Uterine smooth muscle cell (primary cell): Measurements from ENCODE around the gene NFE2. TPM values are rescaled to one million over a fixed set of nuclear protein-coding genes. Genes with fewer than 3 reads are reported as not detected.

Source experiments
- total RNA-seq: library from RNA; depleted of rRNA; stranded (reverse); fragments of >200 nt; gene quantifications from 2 replicates; pipeline ENCODE4 v1.2.3, GENCODE V29; 2014

The NFE2 gene
- total RNA-seq = not detected in 2 replicates

DNA sequence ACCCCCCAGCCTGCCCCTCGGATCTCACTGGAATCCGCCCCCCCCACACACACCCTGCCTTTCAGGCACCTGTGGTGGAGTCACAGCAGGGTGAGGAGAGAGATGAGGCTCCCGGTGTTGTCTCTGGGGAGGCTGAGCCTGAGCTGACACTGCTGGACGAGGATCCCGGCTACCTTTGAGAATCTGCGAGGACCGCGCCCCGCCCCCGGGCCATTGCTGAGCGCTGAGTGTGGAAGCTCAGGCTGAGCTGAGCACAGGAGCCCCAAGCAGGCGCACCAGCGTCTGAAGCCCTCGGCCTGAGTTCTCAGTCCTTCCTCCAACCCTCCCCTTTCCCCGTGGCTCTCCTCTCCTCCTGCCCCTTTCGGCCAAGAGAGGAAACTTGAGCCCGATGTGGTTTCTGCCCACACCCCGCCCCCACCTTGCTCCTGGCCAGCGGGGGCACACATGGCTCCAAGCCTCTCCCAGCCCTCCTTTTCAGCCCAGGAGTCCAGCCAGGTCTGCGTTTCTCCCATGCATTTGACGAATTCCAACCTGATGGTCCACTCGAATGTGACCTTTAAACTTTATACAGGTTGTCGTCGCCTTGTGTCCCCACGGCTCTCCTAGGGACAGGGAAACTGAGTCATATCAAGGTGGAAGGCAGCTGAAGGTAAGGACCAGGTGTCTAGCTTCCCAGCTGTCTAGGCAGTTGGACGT lies at the start of gene NFE2:
TSS of gene NFE2 (minus strand) at position 284 of the 696 bp plus-strand sequence. CDS start 5,767 bp downstream, outside the sequence.

DNA sequence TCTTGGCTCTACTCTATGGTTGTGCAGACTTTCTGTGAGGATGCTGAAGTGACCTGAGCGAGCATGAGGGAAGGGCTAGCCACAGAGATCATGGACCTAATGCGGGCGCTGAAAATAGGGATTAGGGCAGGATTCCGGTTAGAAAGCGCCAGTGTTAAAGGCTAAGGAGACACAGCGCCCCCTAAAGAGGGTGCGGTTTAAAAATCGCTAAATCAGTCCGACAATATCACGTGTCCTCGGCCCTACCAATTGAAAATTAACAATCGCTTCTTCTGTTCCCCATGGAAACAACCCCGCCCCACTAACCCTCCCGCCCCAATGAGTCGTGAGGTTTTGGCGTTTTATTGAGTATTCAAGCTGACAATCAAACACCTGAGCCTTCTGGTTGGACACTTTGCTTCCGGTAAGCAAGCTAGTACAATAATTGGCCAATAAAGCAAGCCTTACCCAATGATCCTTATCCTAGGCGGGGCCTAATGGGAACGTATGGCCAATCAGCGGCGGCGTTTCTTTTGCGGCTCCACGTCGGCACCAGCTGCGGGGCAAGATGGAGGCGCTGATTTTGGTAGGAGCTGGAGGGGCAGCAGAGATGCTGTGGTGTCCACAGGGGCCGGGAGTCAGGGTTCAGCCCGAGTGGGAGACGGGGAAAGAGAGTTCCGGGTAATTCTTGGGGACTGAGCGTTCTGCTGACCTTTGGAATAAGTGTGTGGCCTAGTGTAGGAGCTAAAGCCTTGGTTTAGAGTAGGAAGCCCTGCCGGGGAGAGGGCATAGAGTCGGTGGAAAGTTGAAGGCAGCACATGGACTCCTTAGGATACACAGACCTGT lies 24.0 kb upstream of the NFE2 start, which contains the start of gene COPZ1:
TSS of gene COPZ1 (plus strand) at position 515 of the 825 bp plus-strand sequence. CDS start at position 548, 33 bp downstream.

DNA sequence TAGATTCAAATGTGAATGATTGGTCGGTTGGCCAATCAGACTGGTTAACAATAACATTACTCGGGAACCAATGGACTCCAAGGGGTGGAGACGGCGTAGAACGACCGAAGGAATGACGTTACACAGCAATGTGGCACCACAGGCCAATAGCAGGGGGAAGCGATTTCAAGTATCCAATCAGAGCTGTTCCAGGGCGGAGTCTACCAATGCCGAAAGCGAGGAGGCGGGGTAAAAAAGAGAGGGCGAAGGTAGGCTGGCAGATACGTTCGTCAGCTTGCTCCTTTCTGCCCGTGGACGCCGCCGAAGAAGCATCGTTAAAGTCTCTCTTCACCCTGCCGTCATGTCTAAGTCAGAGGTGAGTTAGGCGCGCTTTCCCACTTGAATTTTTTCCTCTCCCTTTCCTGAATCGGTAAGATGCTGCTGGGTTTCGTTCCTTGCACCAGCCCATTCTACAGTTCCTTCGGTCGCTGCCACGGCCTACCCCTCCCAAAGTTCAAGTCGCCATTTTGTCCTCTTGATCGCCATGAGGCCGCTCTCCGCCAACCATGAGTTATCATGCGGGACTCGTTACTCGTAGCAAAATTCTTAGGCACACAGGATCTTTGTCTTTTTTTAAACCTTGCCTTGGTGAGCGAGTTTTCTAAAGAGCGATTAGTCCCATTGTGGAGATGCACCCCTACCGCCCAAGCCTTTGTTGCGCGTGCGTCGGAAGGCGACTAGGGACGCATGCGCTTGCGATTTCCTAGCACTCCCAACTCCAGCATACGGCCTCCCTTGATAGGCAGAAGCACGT lies 20.2 kb downstream of the NFE2 start, which contains the start of gene HNRNPA1:
TSS of gene HNRNPA1 (plus strand) at position 259 of the 793 bp plus-strand sequence. CDS start at position 341, 82 bp downstream.

DNA sequence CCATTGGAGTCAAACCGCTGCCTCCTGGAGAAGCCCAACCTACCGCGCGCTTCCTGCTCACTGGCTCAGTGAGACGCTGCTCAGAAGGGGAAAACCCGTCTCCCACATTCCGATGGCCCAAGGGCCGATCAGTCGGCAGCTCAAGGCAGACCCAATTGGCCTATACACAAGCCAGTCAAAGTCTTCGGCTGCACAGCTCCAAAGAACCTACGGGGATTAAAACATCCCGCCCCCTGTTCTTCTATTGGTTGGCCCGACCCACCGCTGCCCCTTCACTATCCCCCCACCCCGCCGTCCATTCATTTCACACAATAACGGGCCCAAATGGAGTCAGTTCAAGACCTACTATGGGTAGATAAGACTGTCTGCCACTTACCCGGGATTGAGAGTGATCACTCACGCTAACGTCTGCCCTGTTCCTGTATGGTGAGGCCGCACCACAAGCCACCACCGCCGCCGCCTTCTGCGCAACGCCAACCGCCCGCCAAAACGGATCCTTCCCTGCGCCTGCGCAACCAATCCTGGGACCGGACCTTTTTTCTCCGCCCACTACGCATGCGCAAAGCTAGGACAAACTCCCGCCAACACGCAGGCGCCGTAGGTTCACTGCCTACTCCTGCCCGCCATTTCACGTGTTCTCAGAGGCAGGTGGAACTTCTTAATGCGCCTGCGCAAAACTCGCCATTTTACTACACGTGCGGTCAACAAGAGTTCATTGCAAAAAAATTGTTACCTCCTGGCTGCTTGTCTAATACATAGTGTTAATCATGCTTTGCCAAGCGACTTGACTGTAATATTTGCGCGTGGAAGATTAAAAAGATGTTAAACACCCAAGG lies 21.0 kb downstream of the NFE2 start, which contains the start of gene CBX5:
TSS of gene CBX5 (minus strand) at position 491 of the 836 bp plus-strand sequence. CDS start 22,472 bp downstream, outside the sequence.

Other genes starting within 250 kb of the NFE2 start
- gene HOXC4, start 247.2 kb downstream of the NFE2 start, total RNA-seq = not detected in 2 replicates
- gene SMUG1, start 112.0 kb downstream of the NFE2 start, total RNA-seq = 26.2 and 32.2 TPM in 2 replicates
- 32.5 and 51.1 TPM in 2 replicates for gene CBX5, start 20.9 kb downstream of the NFE2 start, total RNA-seq
- 453 and 704 TPM in 2 replicates for gene HNRNPA1, start 20.3 kb downstream of the NFE2 start, total RNA-seq
- gene COPZ1, start 24.1 kb upstream of the NFE2 start, total RNA-seq = 145 and 180 TPM in 2 replicates
- not detected in 2 replicates for gene GPR84, start 63.5 kb upstream of the NFE2 start, total RNA-seq
- gene ZNF385A, start 83.7 kb upstream of the NFE2 start, total RNA-seq = 1.2 and 2.4 TPM in 2 replicates
- 433 and 458 TPM in 2 replicates for gene ITGA5, start 118.3 kb upstream of the NFE2 start, total RNA-seq
- gene GTSF1, start 172.6 kb upstream of the NFE2 start, total RNA-seq = not detected in 2 replicates
- under 0.01 and 0.22 TPM in 2 replicates for gene NCKAP1L, start 196.7 kb upstream of the NFE2 start, total RNA-seq
- gene PDE1B, start 248.6 kb upstream of the NFE2 start, total RNA-seq = under 0.01 and 0.11 TPM in 2 replicates